ENCODE data around the gene ITFG1.

GRCh38 chr16:47446431-47446830, 14.4 kb downstream of the ITFG1 start:
- TF ChIP-seq, protein P1, sequence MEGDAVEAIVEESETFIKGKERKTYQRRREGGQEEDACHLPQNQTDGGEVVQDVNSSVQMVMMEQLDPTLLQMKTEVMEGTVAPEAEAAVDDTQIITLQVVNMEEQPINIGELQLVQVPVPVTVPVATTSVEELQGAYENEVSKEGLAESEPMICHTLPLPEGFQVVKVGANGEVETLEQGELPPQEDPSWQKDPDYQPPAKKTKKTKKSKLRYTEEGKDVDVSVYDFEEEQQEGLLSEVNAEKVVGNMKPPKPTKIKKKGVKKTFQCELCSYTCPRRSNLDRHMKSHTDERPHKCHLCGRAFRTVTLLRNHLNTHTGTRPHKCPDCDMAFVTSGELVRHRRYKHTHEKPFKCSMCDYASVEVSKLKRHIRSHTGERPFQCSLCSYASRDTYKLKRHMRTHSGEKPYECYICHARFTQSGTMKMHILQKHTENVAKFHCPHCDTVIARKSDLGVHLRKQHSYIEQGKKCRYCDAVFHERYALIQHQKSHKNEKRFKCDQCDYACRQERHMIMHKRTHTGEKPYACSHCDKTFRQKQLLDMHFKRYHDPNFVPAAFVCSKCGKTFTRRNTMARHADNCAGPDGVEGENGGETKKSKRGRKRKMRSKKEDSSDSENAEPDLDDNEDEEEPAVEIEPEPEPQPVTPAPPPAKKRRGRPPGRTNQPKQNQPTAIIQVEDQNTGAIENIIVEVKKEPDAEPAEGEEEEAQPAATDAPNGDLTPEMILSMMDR (conservative IDR thresholded peaks at IDR 0.05; ENCODE audit: low read length): no peak
- TF ChIP-seq EZH2phosphoT487 (IDR thresholded peaks at IDR 0.05; ENCODE audit: borderline replicate concordance, low read depth, low read length): no peak

Measured in OCI-LY7 (cell line).